ENCODE data around the gene VENTX. TPM values are rescaled to one million over a fixed set of nuclear protein-coding genes. Genes with fewer than 3 reads are reported as not detected.

VENTX gene
- total RNA-seq, 1 donor from 2014 or later, result not detected

GRCh38 chr10:133258066-133258817, 20.6 kb downstream of the VENTX start:
- Histone ChIP-seq H3K27ac (no peak overlapping the region), H4K20me1 (ENCODE audit: low read depth) (no peaks in the 10 kb centered on the region), H3K4me3 (no peak overlapping the region), H3K9me3 (ENCODE audit: low read depth) (no peaks in the 10 kb centered on the region), H2AFZ (replicated peaks) (no peak overlapping the region), H3K36me3 (no peaks in the 10 kb centered on the region), H3K4me2 (no peak overlapping the region), H3K4me1 (peaks cover 20% of the 10 kb centered on the region), H3K9ac (no peak overlapping the region), H3K27me3 (peaks cover 19% of the 10 kb centered on the region), H3F3A (ENCODE audit: low read depth) (peaks cover 8% of the 10 kb centered on the region), H3K79me2 (ENCODE audit: low read depth) (no peaks in the 10 kb centered on the region)
- Mint-ChIP-seq H3K4me3 (no peak overlapping the region), H3K27me3 (ENCODE audit: insufficient read depth, low read depth) (peaks cover 11% of the 10 kb centered on the region), H3K27ac (no peak overlapping the region), H3K36me3 (no peaks in the 10 kb centered on the region), H3K4me1 (peaks cover 34% of the 10 kb centered on the region), H3K9me3 (no peaks in the 10 kb centered on the region)
- DNase-seq (ENCODE audit: low spot score), result no peak
- TF ChIP-seq EZH2 (IDR thresholded peaks at IDR 0.05), result no peak
- TF ChIP-seq CTCF (IDR thresholded peaks at IDR 0.05), result no peak
- TF ChIP-seq EZH2phosphoT487 (IDR thresholded peaks at IDR 0.05), result no peak

DNA sequence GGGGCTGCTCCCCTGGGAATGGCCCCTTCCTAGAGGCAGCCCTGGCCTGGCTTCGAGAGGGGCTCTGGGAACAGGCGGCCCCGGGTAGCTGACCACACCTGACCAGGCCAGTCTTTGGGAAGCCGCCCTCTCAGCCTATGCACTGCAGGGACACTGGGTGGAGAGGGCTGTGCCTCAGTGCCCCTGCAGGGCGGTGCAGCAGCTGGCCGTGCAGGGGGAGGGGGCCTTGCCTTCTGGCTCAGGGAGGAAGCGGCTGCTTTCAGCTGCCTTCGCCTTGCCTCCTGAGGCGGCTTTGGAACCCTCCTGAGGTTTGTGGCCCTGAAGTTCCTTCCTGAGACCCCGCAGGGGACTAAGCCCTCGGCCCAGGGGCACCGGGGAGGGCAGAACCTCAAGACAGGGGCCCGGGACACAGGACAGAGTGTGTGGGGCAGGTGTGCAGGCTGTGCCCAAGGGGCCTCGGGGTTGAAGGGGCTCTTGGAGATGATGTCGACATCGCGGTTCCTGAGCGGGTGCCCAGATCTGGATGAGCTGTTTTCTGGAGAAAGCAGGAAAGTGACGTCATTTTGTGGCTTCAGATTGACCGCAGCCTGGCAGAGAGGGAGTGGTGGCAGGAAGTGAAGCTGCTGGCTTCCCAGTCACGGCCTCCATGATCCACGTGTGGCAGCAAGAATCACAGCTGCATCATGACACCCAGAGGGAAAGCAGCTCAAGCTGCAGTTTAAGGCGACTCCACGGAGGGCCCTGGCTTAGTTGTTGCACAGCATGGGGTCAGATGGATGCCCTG, 21.4 kb downstream of the VENTX start:
- DNase-seq (ENCODE audit: low spot score), result no peak
- H3K4me3 ChIP-seq, result no peak overlapping the region
- peaks cover 8% of the 10 kb centered on the region for H3F3A ChIP-seq (ENCODE audit: low read depth)
- no peak overlapping the region for H3K27ac Mint-ChIP-seq
- H3K27me3 ChIP-seq, result peaks cover 24% of the 10 kb centered on the region
- H3K79me2 ChIP-seq (ENCODE audit: low read depth), result no peaks in the 10 kb centered on the region
- H3K27me3 Mint-ChIP-seq (ENCODE audit: insufficient read depth, low read depth), result peaks cover 13% of the 10 kb centered on the region
- H3K4me3 Mint-ChIP-seq, result peak overlapping the region; percentile 38
- H3K36me3 ChIP-seq, result no peaks in the 10 kb centered on the region
- no peak overlapping the region for H3K9ac ChIP-seq
- peaks cover 39% of the 10 kb centered on the region for H3K4me1 Mint-ChIP-seq
- H3K4me2 ChIP-seq, result no peak overlapping the region
- TF ChIP-seq EZH2phosphoT487 (IDR thresholded peaks at IDR 0.05) (no peak), CTCF (IDR thresholded peaks at IDR 0.05) (no peak), EZH2 (IDR thresholded peaks at IDR 0.05) (no peak)
- no peaks in the 10 kb centered on the region for H3K9me3 Mint-ChIP-seq
- no peaks in the 10 kb centered on the region for H3K9me3 ChIP-seq (ENCODE audit: low read depth)
- no peak overlapping the region for H2AFZ ChIP-seq (replicated peaks)
- no peaks in the 10 kb centered on the region for H3K36me3 Mint-ChIP-seq
- no peaks in the 10 kb centered on the region for H4K20me1 ChIP-seq (ENCODE audit: low read depth)
- H3K27ac ChIP-seq, result no peak overlapping the region
- peaks cover 20% of the 10 kb centered on the region for H3K4me1 ChIP-seq

GRCh38 chr10:133259602-133259989, 21.9 kb downstream of the VENTX start:
- H3K4me3 ChIP-seq, result no peak overlapping the region
- H3K9ac ChIP-seq, result no peak overlapping the region
- H3F3A ChIP-seq (ENCODE audit: low read depth), result peaks cover 8% of the 10 kb centered on the region
- H3K27ac ChIP-seq, result no peak overlapping the region
- no peaks in the 10 kb centered on the region for H3K9me3 Mint-ChIP-seq
- peaks cover 37% of the 10 kb centered on the region for H3K4me1 Mint-ChIP-seq
- no peaks in the 10 kb centered on the region for H4K20me1 ChIP-seq (ENCODE audit: low read depth)
- H3K27me3 ChIP-seq, result peaks cover 29% of the 10 kb centered on the region
- DNase-seq (ENCODE audit: low spot score), result no peak
- TF ChIP-seq CTCF (IDR thresholded peaks at IDR 0.05) (no peak), EZH2 (IDR thresholded peaks at IDR 0.05) (no peak), EZH2phosphoT487 (IDR thresholded peaks at IDR 0.05) (no peak)
- peaks cover 15% of the 10 kb centered on the region for H3K4me1 ChIP-seq
- H3K36me3 Mint-ChIP-seq, result no peaks in the 10 kb centered on the region
- peaks cover 14% of the 10 kb centered on the region for H3K27me3 Mint-ChIP-seq (ENCODE audit: insufficient read depth, low read depth)
- no peaks in the 10 kb centered on the region for H3K9me3 ChIP-seq (ENCODE audit: low read depth)
- H3K4me2 ChIP-seq, result no peak overlapping the region
- no peak overlapping the region for H2AFZ ChIP-seq (replicated peaks)
- H3K27ac Mint-ChIP-seq, result no peak overlapping the region
- peak overlapping the region; percentile 52 for H3K4me3 Mint-ChIP-seq
- no peaks in the 10 kb centered on the region for H3K79me2 ChIP-seq (ENCODE audit: low read depth)
- H3K36me3 ChIP-seq, result no peaks in the 10 kb centered on the region

Data from neural progenitor cell (in vitro differentiated cells).